Ascending aorta (tissue), 2 donors: ENCODE results near the gene HCN1. TPM values are rescaled to one million over a fixed set of nuclear protein-coding genes. Genes with fewer than 3 reads are reported as not detected.

Experiments used
- DNase-seq, 2 donors: peaks; one replicate each; pipeline ENCODE4 v3.0.0-alpha.2; 2019; ENCODE audit warnings: low spot score in 2 of 2
- H3K27ac ChIP-seq, 2 donors: fragments of 200-600 bp; sonication (generic); one replicate each; pipeline ENCODE4 v1.5.1; 2016 to 2017; ENCODE audit warnings: mild to moderate bottlenecking in 1 of 2
- H3K27me3 ChIP-seq: fragments of 200-600 bp; sonication (generic); one replicate; pipeline ENCODE4 v1.5.1; 2017
- H3K36me3 ChIP-seq, 2 donors: fragments of 200-600 bp; sonication (generic); one replicate each; pipeline ENCODE4 v1.5.1; 2016
- H3K4me1 ChIP-seq, 2 donors: fragments of 200-600 bp; sonication (generic); one replicate each; pipeline ENCODE4 v1.5.1; 2016 to 2017; ENCODE audit warnings: mild to moderate bottlenecking in 1 of 2
- H3K4me3 ChIP-seq, 2 donors: fragments of 200-600 bp; sonication (generic); one replicate each; pipeline ENCODE4 v1.5.1; 2016 to 2017; ENCODE audit warnings: mild to moderate bottlenecking in 1 of 2
- H3K9me3 ChIP-seq, 2 donors: fragments of 200-600 bp; sonication (generic); one replicate each; pipeline ENCODE4 v1.5.1; 2016
- intact Hi-C: fragments of 100-400 bp; cut with DNase I; formaldehyde crosslinking; loops from one replicate; pipeline ENCODE4 v1.15.1; 2023
- total RNA-seq: library from RNA; depleted of rRNA; stranded (reverse); fragments of >200 nt; gene quantifications from one replicate; pipeline ENCODE4 v1.1.0, GENCODE V29; 2016
- TF ChIP-seq, protein P1 (sequence below), 3 experiments: fragments of 200-600 bp in 2 of 3; fragments of 450-650 bp in 1 of 3; sonication (generic) in 2 of 3; IDR thresholded peaks; one replicate each; pipeline ENCODE4 v1.5.1; 2016 to 2019; ENCODE audit warnings: antibody characterized with exemption in 3 of 3, mild to moderate bottlenecking in 1 of 3, moderate library complexity in 1 of 3

HCN1 gene
- total RNA-seq, 1 donor from 2014 or later, result not detected

DNA sequence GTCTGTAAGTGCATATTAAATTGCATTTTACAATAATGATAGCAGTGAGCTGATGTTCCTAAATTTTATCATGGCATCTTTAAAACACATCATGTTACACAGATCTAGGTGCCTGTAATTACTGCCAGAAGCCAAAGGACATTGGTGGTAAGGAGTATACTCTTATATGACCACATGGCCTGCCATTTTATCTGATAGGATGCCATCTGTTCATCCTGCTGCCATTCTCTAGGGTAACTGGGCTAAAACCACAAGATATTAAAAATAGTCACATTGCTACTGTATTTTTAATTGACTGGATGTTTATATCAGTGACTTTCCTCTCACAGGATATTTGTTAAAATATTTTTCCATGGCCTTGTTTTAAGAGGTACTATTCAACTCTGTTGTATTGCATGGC lies 53.1 kb downstream of the HCN1 start:
- no peaks in the 10 kb centered on the region for H3K27me3 ChIP-seq
- H3K27ac ChIP-seq, result no peak overlapping the region
- H3K9me3 ChIP-seq, result no peaks in the 10 kb centered on the region
- no peaks in the 10 kb centered on the region for H3K4me1 ChIP-seq
- intact Hi-C loops, result no loop called here
- DNase-seq, result no peak
- TF ChIP-seq, protein P1, sequence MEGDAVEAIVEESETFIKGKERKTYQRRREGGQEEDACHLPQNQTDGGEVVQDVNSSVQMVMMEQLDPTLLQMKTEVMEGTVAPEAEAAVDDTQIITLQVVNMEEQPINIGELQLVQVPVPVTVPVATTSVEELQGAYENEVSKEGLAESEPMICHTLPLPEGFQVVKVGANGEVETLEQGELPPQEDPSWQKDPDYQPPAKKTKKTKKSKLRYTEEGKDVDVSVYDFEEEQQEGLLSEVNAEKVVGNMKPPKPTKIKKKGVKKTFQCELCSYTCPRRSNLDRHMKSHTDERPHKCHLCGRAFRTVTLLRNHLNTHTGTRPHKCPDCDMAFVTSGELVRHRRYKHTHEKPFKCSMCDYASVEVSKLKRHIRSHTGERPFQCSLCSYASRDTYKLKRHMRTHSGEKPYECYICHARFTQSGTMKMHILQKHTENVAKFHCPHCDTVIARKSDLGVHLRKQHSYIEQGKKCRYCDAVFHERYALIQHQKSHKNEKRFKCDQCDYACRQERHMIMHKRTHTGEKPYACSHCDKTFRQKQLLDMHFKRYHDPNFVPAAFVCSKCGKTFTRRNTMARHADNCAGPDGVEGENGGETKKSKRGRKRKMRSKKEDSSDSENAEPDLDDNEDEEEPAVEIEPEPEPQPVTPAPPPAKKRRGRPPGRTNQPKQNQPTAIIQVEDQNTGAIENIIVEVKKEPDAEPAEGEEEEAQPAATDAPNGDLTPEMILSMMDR (IDR thresholded peaks at IDR 0.05), result no peak
- H3K4me3 ChIP-seq, result no peak overlapping the region
- H3K36me3 ChIP-seq, result no peaks in the 10 kb centered on the region

DNA sequence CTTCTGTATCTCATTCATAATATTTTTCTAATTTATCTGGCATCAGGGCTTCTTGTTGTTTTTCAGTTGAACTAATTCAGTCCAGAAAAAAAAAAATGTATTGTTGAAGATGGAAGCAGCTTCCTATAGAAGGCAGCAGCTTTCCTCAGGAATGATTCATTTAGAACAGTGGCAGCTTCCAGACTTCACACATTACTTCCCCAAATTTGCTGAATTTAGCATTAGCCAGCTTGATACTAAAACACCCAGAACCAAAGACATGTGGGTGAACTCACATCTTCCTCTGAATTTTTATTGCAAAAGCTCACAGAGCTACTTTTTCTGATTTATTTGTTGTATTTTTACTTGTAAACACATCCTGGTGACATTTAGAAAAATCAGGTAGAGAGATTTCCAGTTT lies 53.8 kb downstream of the HCN1 start:
- intact Hi-C loops, result no loop called here
- TF ChIP-seq, protein P1 (IDR thresholded peaks at IDR 0.05), result no peak
- Histone ChIP-seq H3K4me3 (no peak overlapping the region), H3K4me1 (no peaks in the 10 kb centered on the region), H3K36me3 (no peaks in the 10 kb centered on the region), H3K27ac (no peak overlapping the region), H3K9me3 (no peaks in the 10 kb centered on the region), H3K27me3 (no peaks in the 10 kb centered on the region)
- no peak for DNase-seq

DNA sequence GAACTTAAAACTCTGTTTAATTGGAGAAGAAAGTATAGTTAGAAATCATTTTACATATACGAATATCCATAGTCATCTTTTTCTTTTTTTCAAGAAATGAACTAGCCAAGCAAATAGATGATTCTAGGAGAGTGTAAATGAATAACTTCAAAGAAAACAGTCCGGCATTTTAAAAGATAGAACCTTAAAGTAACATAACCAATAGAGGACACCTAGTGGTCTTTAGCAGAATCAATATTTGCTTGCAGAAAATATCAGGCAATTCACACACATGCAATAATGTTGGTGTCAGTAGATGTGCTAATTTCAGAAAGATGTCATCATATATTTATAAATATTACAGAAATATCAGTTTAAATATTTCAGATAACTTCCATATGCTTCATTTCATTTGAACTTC lies 57.1 kb downstream of the HCN1 start:
- TF ChIP-seq, protein P1 (IDR thresholded peaks at IDR 0.05), result no peak
- intact Hi-C loops, result no loop called here
- Histone ChIP-seq H3K4me3 (no peak overlapping the region), H3K36me3 (no peaks in the 10 kb centered on the region), H3K27me3 (no peaks in the 10 kb centered on the region), H3K27ac (no peak overlapping the region), H3K4me1 (no peaks in the 10 kb centered on the region), H3K9me3 (no peaks in the 10 kb centered on the region)
- DNase-seq, result no peak

DNA sequence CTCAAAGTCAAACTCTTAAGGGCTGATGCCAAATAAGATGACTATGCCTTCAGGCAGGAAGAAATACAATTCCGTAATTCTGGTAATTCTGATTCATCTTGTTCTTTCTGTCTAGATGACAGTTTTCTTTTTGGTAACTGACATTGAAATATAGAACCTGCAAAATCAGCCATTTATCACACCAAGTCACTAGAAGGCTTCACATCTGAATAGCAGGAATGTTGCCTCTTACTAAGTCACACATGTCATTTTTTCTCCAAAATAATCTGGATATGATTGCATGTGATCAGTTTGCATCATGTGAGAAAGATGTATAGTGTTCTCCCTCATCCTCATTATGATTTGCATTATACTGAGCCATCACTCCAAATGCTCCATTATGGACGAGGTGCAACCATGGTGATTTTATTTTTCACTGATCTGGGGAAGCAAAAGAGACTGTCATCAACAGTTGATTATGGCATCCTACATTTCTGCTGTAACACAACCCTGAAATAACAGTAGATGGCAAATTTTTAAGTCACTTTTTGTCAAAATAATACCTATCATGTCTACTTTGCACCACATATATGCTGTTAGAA lies 69.0 kb downstream of the HCN1 start:
- DNase-seq, result no peak
- TF ChIP-seq, protein P1 (IDR thresholded peaks at IDR 0.05), result no peak
- Histone ChIP-seq H3K4me1 (no peaks in the 10 kb centered on the region), H3K36me3 (no peaks in the 10 kb centered on the region), H3K9me3 (no peaks in the 10 kb centered on the region), H3K27me3 (no peaks in the 10 kb centered on the region), H3K27ac (no peak overlapping the region), H3K4me3 (no peak overlapping the region)
- intact Hi-C loops, result no loop called here

DNA sequence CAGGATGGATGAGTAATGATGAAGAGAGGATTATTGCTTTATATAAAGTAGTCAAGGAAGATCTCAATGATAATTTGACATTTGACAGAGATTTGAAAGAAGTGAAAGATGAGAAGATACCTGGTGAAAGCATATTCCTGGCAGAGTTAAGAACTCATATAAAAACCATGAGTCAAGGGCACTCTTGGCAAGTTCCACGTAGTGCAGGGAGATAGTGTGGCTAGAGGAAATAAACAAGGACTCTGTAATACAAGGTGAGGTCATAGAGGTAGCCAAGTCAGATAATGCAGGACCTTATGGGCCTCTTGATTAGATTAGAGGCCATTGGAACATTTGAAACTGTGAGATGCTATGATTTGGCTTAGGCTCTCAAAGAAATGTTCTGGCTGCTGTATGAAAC lies 72.3 kb downstream of the HCN1 start:
- intact Hi-C loops, result no loop called here
- Histone ChIP-seq H3K9me3 (no peaks in the 10 kb centered on the region), H3K27ac (no peak overlapping the region), H3K27me3 (no peaks in the 10 kb centered on the region), H3K4me3 (no peak overlapping the region), H3K36me3 (no peaks in the 10 kb centered on the region), H3K4me1 (no peaks in the 10 kb centered on the region)
- TF ChIP-seq, protein P1 (IDR thresholded peaks at IDR 0.05), result no peak
- no peak for DNase-seq

DNA sequence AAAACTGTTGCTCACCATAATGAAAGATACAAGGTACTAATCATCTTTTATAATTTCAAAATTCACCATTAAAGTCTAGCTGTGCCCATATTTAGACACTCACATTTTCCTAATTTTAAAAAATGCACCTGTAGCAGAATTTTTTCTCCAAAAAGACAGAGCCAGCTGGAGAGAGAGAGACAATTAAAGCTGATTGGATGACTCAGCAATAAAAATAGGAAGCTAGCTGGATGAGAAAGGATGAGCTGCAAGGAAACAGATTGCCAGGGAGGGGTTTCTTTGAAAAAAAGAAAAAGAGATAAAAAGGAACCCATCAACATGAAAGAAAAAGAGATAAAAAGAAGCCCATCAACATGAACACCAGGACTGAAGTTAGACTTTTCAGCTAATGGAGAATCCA lies 73.8 kb downstream of the HCN1 start:
- TF ChIP-seq, protein P1 (IDR thresholded peaks at IDR 0.05), result no peak
- no peak overlapping the region for H3K4me3 ChIP-seq
- H3K9me3 ChIP-seq, result no peaks in the 10 kb centered on the region
- H3K27me3 ChIP-seq, result no peaks in the 10 kb centered on the region
- intact Hi-C loops, result no loop called here
- no peak for DNase-seq
- H3K27ac ChIP-seq, result no peak overlapping the region
- H3K36me3 ChIP-seq, result no peaks in the 10 kb centered on the region
- H3K4me1 ChIP-seq, result no peaks in the 10 kb centered on the region
